Osteoblast (primary cell): ENCODE results near the gene PLCB2. TPM values are rescaled to one million over a fixed set of nuclear protein-coding genes. Genes with fewer than 3 reads are reported as not detected.

Experiments
- DNase-seq: peaks from one replicate; pipeline ENCODE4 v3.0.0; 2011; ENCODE audit warnings: low spot score, mixed read lengths; ENCODE audit not compliant: insufficient read length; ENCODE audit errors: missing footprints
- H2AFZ ChIP-seq: 2 replicates; pipeline ENCODE4 v1.6.0; 2011; ENCODE audit warnings: mild to moderate bottlenecking, low read length
- H3K27ac ChIP-seq: 2 replicates; pipeline ENCODE4 v1.5.1; 2011; ENCODE audit warnings: mild to moderate bottlenecking, low read depth, low read length, moderate library complexity
- H3K27me3 ChIP-seq: 2 replicates; pipeline ENCODE4 v1.6.0; 2012; ENCODE audit warnings: mild to moderate bottlenecking, control low read depth, inconsistent platforms, low read length, moderate library complexity; ENCODE audit not compliant: insufficient read depth
- H3K36me3 ChIP-seq: 2 replicates; pipeline ENCODE4 v1.5.1; 2011; ENCODE audit warnings: mild to moderate bottlenecking, low read length, control low read depth, moderate library complexity; ENCODE audit not compliant: insufficient read depth
- H3K4me1 ChIP-seq: 2 replicates; pipeline ENCODE4 v1.5.1; 2011; ENCODE audit warnings: mild to moderate bottlenecking, low read length, control low read depth, moderate library complexity; ENCODE audit not compliant: insufficient read depth
- H3K4me2 ChIP-seq: 2 replicates; pipeline ENCODE4 v1.6.0; 2011; ENCODE audit warnings: mild to moderate bottlenecking, low read length; ENCODE audit not compliant: insufficient read depth
- H3K4me3 ChIP-seq: fragments of 200-600 bp; sonication (generic); 3 replicates; pipeline ENCODE4 v1.5.1; 2012; ENCODE audit warnings: mild to moderate bottlenecking, low read length, inconsistent platforms; ENCODE audit not compliant: insufficient read depth
- H3K79me2 ChIP-seq: 2 replicates; pipeline ENCODE4 v1.6.0; 2012; ENCODE audit warnings: mild to moderate bottlenecking, low read length, control low read depth, inconsistent platforms; ENCODE audit not compliant: insufficient read depth
- H3K9me3 ChIP-seq: 2 replicates; pipeline ENCODE4 v1.5.1; 2011; ENCODE audit warnings: low read depth, low read length, control low read depth
- H4K20me1 ChIP-seq: 2 replicates; pipeline ENCODE4 v1.6.0; 2012; ENCODE audit warnings: mild to moderate bottlenecking, low read length, control low read depth; ENCODE audit not compliant: insufficient read depth
- total RNA-seq: library from RNA; depleted of rRNA; stranded (reverse); fragments of >200 nt; gene quantifications from 2 replicates; pipeline ENCODE4 v1.2.3, GENCODE V29; 2012
- TF ChIP-seq, protein P1 (sequence below): IDR thresholded peaks from 2 replicates; pipeline ENCODE4 v1.5.1; 2011; ENCODE audit warnings: mild to moderate bottlenecking, low read depth, low read length, moderate library complexity; ENCODE audit errors: extremely low read depth

The PLCB2 gene
- total RNA-seq, 1 donor, result under 0.01 TPM

- no peaks in the 10 kb centered on the region for H3K79me2 ChIP-seq
- H3K4me1 ChIP-seq, result peaks cover 32% of the 10 kb centered on the region
- TF ChIP-seq, protein P1, sequence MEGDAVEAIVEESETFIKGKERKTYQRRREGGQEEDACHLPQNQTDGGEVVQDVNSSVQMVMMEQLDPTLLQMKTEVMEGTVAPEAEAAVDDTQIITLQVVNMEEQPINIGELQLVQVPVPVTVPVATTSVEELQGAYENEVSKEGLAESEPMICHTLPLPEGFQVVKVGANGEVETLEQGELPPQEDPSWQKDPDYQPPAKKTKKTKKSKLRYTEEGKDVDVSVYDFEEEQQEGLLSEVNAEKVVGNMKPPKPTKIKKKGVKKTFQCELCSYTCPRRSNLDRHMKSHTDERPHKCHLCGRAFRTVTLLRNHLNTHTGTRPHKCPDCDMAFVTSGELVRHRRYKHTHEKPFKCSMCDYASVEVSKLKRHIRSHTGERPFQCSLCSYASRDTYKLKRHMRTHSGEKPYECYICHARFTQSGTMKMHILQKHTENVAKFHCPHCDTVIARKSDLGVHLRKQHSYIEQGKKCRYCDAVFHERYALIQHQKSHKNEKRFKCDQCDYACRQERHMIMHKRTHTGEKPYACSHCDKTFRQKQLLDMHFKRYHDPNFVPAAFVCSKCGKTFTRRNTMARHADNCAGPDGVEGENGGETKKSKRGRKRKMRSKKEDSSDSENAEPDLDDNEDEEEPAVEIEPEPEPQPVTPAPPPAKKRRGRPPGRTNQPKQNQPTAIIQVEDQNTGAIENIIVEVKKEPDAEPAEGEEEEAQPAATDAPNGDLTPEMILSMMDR, result no peak
- H3K36me3 ChIP-seq, result no peaks in the 10 kb centered on the region
- no peak overlapping the region for H3K27ac ChIP-seq
- no peak overlapping the region for H2AFZ ChIP-seq
- DNase-seq, result no peak
- no peaks in the 10 kb centered on the region for H3K27me3 ChIP-seq
- H3K9me3 ChIP-seq, result no peaks in the 10 kb centered on the region
- no peak overlapping the region for H3K4me3 ChIP-seq
- no peak overlapping the region for H3K4me2 ChIP-seq
- no peaks in the 10 kb centered on the region for H4K20me1 ChIP-seq
Observed at GRCh38 chr15:40345867-40346578, 38.3 kb upstream of the PLCB2 start.

DNA sequence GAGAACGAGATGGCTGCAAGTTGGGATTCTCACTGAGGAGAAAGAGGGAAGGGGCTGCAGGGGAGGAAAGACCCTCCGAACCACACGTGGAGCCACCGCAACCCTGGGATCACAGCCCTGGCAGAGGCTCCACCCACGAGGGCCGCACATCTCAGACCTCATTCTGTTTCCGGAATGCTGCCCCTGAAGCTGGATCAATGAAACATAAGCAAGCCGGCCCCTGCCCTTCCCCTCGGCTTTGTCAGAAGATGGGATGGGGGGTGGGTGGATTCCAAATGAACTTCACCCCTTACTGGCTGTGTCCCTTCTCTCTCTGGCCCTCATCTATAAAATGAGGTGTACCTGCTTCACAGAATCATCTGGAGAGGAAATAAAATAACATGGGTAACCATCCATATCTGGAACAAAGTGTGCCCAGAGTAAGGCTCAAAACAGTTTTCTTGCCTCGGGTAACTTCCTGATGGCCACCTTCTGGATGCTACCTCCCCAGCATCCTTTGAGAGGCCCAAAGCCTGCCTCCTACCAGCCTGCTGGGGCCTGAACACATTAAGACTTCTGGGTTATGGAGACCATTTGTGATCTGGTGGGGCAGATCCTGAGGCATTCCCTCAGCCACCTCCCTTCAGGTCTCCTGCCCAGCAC, 37.6 kb upstream of the PLCB2 start:
- H3K9me3 ChIP-seq, result no peaks in the 10 kb centered on the region
- H3K36me3 ChIP-seq, result no peaks in the 10 kb centered on the region
- H3K4me2 ChIP-seq, result no peak overlapping the region
- peak overlapping the region; percentile 99 for H3K27ac ChIP-seq
- H3K4me3 ChIP-seq, result no peak overlapping the region
- no peaks in the 10 kb centered on the region for H3K79me2 ChIP-seq
- H3K4me1 ChIP-seq, result peaks cover 39% of the 10 kb centered on the region
- H4K20me1 ChIP-seq, result no peaks in the 10 kb centered on the region
- no peaks in the 10 kb centered on the region for H3K27me3 ChIP-seq
- TF ChIP-seq, protein P1, result no peak
- no peak for DNase-seq
- H2AFZ ChIP-seq, result no peak overlapping the region

- H3K27ac ChIP-seq, result peak overlapping the region; percentile 99
- peak overlapping the region; percentile 60 for H2AFZ ChIP-seq
Observed at GRCh38 chr15:40344631-40345120, 36.9 kb upstream of the PLCB2 start.

More at GRCh38 chr15:40344631-40345120, 36.9 kb upstream of the PLCB2 start:
- H3K27me3 ChIP-seq, result no peaks in the 10 kb centered on the region
- H4K20me1 ChIP-seq, result no peaks in the 10 kb centered on the region
- H3K4me1 ChIP-seq, result peaks cover 45% of the 10 kb centered on the region
- peak; percentile 97 for DNase-seq
- H3K79me2 ChIP-seq, result peaks cover 4% of the 10 kb centered on the region
- TF ChIP-seq, protein P1, result peak; percentile 72
- no peaks in the 10 kb centered on the region for H3K9me3 ChIP-seq
- no peak overlapping the region for H3K4me2 ChIP-seq
- no peak overlapping the region for H3K4me3 ChIP-seq
- H3K36me3 ChIP-seq, result no peaks in the 10 kb centered on the region
